ENCODE results near the gene SPATA45.

Gene SPATA45

DNA sequence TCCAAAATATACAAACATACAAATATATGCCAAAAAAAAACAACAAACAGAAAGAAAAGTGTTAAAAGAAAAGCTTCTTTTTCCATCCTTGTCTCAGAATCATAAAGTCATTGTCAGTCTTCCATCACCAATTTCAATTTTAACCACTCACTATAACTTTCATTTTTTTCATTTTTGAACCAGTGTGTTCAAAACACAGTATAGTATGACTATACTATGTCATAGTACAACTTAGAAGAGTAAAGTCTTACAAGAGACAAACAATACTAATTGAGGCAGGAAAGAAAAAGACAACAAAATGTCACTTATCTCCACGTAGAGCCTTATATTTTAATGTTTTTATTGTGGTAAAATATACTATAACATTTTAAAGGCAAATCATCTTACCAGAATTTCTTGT is 63.5 kb downstream of the SPATA45 start:
- H3K4me3 ChIP-seq (ENCODE audit: low read length), result no peak overlapping the region
- H3K9me3 ChIP-seq (ENCODE audit: low read length), result no peaks in the 10 kb centered on the region
- H2AFZ ChIP-seq (ENCODE audit: low read depth, low read length), result no peak overlapping the region
- H3K27me3 ChIP-seq (ENCODE audit: insufficient read depth, low read length), result no peaks in the 10 kb centered on the region
- peaks cover 59% of the 10 kb centered on the region for H3K36me3 ChIP-seq (ENCODE audit: insufficient read depth, low read length)
- H3K4me1 ChIP-seq (ENCODE audit: insufficient read depth, low read length), result no peaks in the 10 kb centered on the region

- H3K36me3 ChIP-seq (ENCODE audit: insufficient read depth, low read length), result peaks cover 63% of the 10 kb centered on the region
- no peak overlapping the region for H2AFZ ChIP-seq (ENCODE audit: low read depth, low read length)
- no peaks in the 10 kb centered on the region for H3K4me1 ChIP-seq (ENCODE audit: insufficient read depth, low read length)
- H3K4me3 ChIP-seq (ENCODE audit: low read length), result no peak overlapping the region
- peaks cover 3% of the 10 kb centered on the region for H3K9me3 ChIP-seq (ENCODE audit: low read length)
- H3K27me3 ChIP-seq (ENCODE audit: insufficient read depth, low read length), result no peaks in the 10 kb centered on the region
Observed at GRCh38 chr1:212782422-212783154, 64.9 kb downstream of the SPATA45 start.

DNA sequence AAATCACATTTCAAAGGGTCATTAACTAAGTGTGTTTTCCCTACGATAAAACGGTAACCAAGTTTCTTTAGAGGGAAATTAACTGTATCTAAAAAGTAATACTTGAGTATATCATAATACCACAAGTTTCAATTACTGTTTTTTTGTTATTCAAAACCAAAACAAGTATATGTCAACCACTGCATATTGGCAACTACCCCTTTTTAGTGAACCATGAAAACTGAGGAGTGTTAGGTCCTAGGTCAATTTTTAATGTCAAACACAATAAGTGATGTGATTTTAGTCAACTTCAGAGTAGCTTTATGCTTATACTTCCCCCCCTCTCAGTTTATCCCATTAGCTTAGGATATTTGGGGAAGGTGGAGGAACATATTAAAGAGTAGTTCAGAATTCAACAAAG is 66.2 kb downstream of the SPATA45 start:
- Histone ChIP-seq H3K4me3 (ENCODE audit: low read length) (no peak overlapping the region), H3K4me1 (ENCODE audit: insufficient read depth, low read length) (no peaks in the 10 kb centered on the region), H2AFZ (ENCODE audit: low read depth, low read length) (no peak overlapping the region), H3K27me3 (ENCODE audit: insufficient read depth, low read length) (no peaks in the 10 kb centered on the region), H3K9me3 (ENCODE audit: low read length) (peaks cover 3% of the 10 kb centered on the region), H3K36me3 (ENCODE audit: insufficient read depth, low read length) (peaks cover 61% of the 10 kb centered on the region)

DNA sequence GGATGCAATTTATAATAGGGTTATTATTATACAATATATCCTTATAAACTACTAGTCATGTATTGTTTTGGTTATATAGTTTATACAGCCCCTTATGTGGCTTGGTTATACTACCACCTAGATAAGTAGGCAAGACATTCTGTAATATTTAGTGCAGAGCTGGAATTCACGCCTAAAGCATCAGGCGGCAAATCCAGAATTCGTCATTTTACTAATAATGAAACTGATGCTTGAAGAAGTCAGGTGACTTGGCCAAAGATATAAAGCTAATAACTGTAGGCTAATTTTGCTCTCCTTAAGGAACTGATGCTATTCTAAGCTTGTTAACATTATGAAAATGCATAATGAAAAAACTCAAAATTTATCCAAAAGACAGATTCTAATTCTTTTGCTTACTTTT is 66.7 kb downstream of the SPATA45 start:
- peaks cover 56% of the 10 kb centered on the region for H3K36me3 ChIP-seq (ENCODE audit: insufficient read depth, low read length)
- peaks cover 3% of the 10 kb centered on the region for H3K9me3 ChIP-seq (ENCODE audit: low read length)
- H2AFZ ChIP-seq (ENCODE audit: low read depth, low read length), result no peak overlapping the region
- H3K4me3 ChIP-seq (ENCODE audit: low read length), result no peak overlapping the region
- no peaks in the 10 kb centered on the region for H3K4me1 ChIP-seq (ENCODE audit: insufficient read depth, low read length)
- no peaks in the 10 kb centered on the region for H3K27me3 ChIP-seq (ENCODE audit: insufficient read depth, low read length)

Data from neuron (in vitro differentiated cells).